Dendritic cell treated with granulocyte-macrophage colony-stimulating factor and Interleukin-4, amounts not matched to agents 40 ng/mL and 50 ng/mL, for 4 days (primary cell): ENCODE data around the gene NMT2.

ENCODE experiments used
- H3K27ac Mint-ChIP-seq: one replicate; pipeline ENCODE4 v1.8.0; 2022; ENCODE audit warnings: mild to moderate bottlenecking, mixed read lengths
- H3K27me3 Mint-ChIP-seq: one replicate; pipeline ENCODE4 v1.8.0; 2022; ENCODE audit warnings: mild to moderate bottlenecking, mixed read lengths
- H3K36me3 Mint-ChIP-seq: one replicate; pipeline ENCODE4 v1.8.0; 2022; ENCODE audit warnings: low read depth, mixed read lengths
- H3K4me1 Mint-ChIP-seq: one replicate; pipeline ENCODE4 v1.8.0; 2022; ENCODE audit warnings: low read depth, mixed read lengths
- H3K4me3 Mint-ChIP-seq: one replicate; pipeline ENCODE4 v1.8.0; 2022; ENCODE audit warnings: mild to moderate bottlenecking, moderate library complexity, mixed read lengths
- H3K9me3 Mint-ChIP-seq: one replicate; pipeline ENCODE4 v1.8.0; 2022; ENCODE audit warnings: mixed read lengths
- intact Hi-C: fragments of 100-400 bp; cut with micrococcal nuclease; formaldehyde crosslinking; loops from one replicate; pipeline ENCODE4 v1.15.0; 2022

Gene NMT2

GRCh38 chr10:15083674-15084501, 84.6 kb downstream of the NMT2 start:
- no peak overlapping the region for H3K4me3 Mint-ChIP-seq
- no peaks in the 10 kb centered on the region for H3K4me1 Mint-ChIP-seq
- no peaks in the 10 kb centered on the region for H3K9me3 Mint-ChIP-seq
- H3K36me3 Mint-ChIP-seq: no peaks in the 10 kb centered on the region
- H3K27me3 Mint-ChIP-seq: peaks cover 21% of the 10 kb centered on the region
- intact Hi-C loops: no loop called here
- no peak overlapping the region for H3K27ac Mint-ChIP-seq

GRCh38 chr10:15075421-15075820, 93.1 kb downstream of the NMT2 start:
- no peaks in the 10 kb centered on the region for H3K27me3 Mint-ChIP-seq
- no peaks in the 10 kb centered on the region for H3K36me3 Mint-ChIP-seq
- H3K27ac Mint-ChIP-seq: no peak overlapping the region
- H3K9me3 Mint-ChIP-seq: peaks cover 9% of the 10 kb centered on the region
- no peaks in the 10 kb centered on the region for H3K4me1 Mint-ChIP-seq
- no peak overlapping the region for H3K4me3 Mint-ChIP-seq
- intact Hi-C loops: no loop called here

DNA sequence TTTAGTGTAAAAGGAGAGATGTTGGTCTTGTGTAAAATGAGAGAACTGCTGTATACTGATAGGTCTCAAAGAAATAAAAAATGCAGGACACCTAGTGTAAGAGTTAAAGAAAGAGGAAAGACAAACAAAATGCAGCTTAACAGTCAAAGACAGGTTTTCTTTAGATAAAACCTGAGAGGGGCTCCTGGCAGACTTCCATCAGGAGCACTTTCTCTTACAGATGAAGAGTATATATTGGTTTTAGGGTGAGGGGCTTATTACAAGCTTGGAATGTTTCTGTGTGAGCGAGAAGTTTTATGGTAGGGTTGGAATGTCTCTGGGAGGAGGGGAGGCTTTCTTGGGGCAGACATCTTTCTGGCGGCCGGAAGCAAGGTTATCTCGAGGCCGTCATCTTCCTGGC, 96.1 kb downstream of the NMT2 start:
- no peaks in the 10 kb centered on the region for H3K4me1 Mint-ChIP-seq
- H3K4me3 Mint-ChIP-seq: no peak overlapping the region
- intact Hi-C loops: no loop called here
- no peak overlapping the region for H3K27ac Mint-ChIP-seq
- H3K36me3 Mint-ChIP-seq: no peaks in the 10 kb centered on the region
- H3K27me3 Mint-ChIP-seq: no peaks in the 10 kb centered on the region
- peaks cover 9% of the 10 kb centered on the region for H3K9me3 Mint-ChIP-seq

DNA sequence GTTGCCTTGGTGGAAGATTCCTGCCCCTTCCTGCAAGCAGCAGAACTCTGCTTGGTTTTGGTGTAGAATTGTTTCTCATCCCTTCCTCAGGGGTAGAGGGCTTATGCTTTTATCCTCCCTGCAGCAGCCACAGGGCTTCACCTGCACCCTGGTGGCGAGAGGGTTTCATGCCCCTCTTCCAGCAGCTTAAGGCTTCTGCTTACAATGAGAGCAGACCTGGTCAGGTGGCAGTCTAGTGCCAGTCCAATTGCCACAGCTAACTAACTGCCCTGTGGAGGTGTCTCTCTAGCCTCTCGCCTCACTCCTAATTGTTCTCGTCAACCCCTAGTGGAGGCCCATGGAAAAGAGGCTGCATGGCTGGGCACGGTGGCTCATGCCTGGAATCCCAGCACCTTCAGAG, 99.3 kb downstream of the NMT2 start:
- intact Hi-C loops: no loop called here
- Mint-ChIP-seq H3K4me1 (no peaks in the 10 kb centered on the region), H3K27me3 (no peaks in the 10 kb centered on the region), H3K27ac (no peak overlapping the region), H3K36me3 (no peaks in the 10 kb centered on the region), H3K9me3 (peaks cover 17% of the 10 kb centered on the region), H3K4me3 (no peak overlapping the region)

- intact Hi-C loops: no loop called here
- Mint-ChIP-seq H3K27ac (no peak overlapping the region), H3K4me1 (no peaks in the 10 kb centered on the region), H3K36me3 (no peaks in the 10 kb centered on the region), H3K4me3 (no peak overlapping the region), H3K27me3 (no peaks in the 10 kb centered on the region), H3K9me3 (peaks cover 17% of the 10 kb centered on the region)
Measured at GRCh38 chr10:15068802-15069201, 99.7 kb downstream of the NMT2 start.

- Mint-ChIP-seq H3K9me3 (peaks cover 11% of the 10 kb centered on the region), H3K4me3 (no peak overlapping the region), H3K27me3 (no peaks in the 10 kb centered on the region), H3K4me1 (no peaks in the 10 kb centered on the region), H3K36me3 (no peaks in the 10 kb centered on the region), H3K27ac (no peak overlapping the region)
- intact Hi-C loops: no loop called here
Measured at GRCh38 chr10:15067154-15067553, 101.3 kb downstream of the NMT2 start.

- intact Hi-C loops: no loop called here
- H3K27me3 Mint-ChIP-seq: peaks cover 2% of the 10 kb centered on the region
- no peaks in the 10 kb centered on the region for H3K4me1 Mint-ChIP-seq
- H3K4me3 Mint-ChIP-seq: no peak overlapping the region
- no peaks in the 10 kb centered on the region for H3K36me3 Mint-ChIP-seq
- no peak overlapping the region for H3K27ac Mint-ChIP-seq
- H3K9me3 Mint-ChIP-seq: peaks cover 24% of the 10 kb centered on the region
Measured at GRCh38 chr10:15060638-15061037, 107.9 kb downstream of the NMT2 start.

DNA sequence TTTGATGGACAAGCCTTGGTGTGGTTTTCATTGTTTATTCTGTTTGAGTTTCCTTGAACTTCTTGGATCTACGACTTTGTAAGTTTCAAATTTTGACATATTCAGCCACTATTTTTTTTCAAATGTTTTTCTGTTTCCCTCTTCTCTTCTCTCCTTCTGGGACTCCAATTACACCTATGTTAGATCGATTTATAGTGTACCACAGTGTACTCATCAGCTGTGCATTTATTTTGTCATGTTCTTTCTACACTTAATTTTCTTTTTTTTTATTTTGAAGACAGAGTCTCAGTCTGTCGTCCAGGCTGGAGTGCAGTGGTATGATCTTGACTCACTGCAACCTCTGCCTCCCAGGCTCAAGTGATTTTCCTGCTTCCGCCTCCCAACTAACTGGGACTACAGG, 108.6 kb downstream of the NMT2 start:
- peaks cover 2% of the 10 kb centered on the region for H3K27me3 Mint-ChIP-seq
- intact Hi-C loops: no loop called here
- H3K4me3 Mint-ChIP-seq: no peak overlapping the region
- no peak overlapping the region for H3K27ac Mint-ChIP-seq
- H3K36me3 Mint-ChIP-seq: no peaks in the 10 kb centered on the region
- peaks cover 17% of the 10 kb centered on the region for H3K9me3 Mint-ChIP-seq
- no peaks in the 10 kb centered on the region for H3K4me1 Mint-ChIP-seq

- Mint-ChIP-seq H3K4me1 (no peaks in the 10 kb centered on the region), H3K36me3 (no peaks in the 10 kb centered on the region), H3K27me3 (peaks cover 2% of the 10 kb centered on the region), H3K4me3 (no peak overlapping the region), H3K27ac (no peak overlapping the region), H3K9me3 (peaks cover 16% of the 10 kb centered on the region)
- intact Hi-C loops: no loop called here
Measured at GRCh38 chr10:15058689-15059088, 109.8 kb downstream of the NMT2 start.
